HepG2 (cell line): ENCODE measurements around the gene POLR1G. TPM values are rescaled to one million over a fixed set of nuclear protein-coding genes. Genes with fewer than 3 reads are reported as not detected.

Source experiments
- CBX5 ChIP-seq: sonication (generic); formaldehyde crosslinking; IDR thresholded peaks from 2 replicates; pipeline ENCODE4 v1.4.0; 2020; ENCODE audit warnings: missing genetic modification reagents, borderline replicate concordance
- EED ChIP-seq: sonication (generic); formaldehyde crosslinking; IDR thresholded peaks from 2 replicates; pipeline ENCODE4 v1.5.0; 2020; ENCODE audit warnings: mild to moderate bottlenecking, missing genetic modification reagents
- FOSL1 ChIP-seq: sonication (generic); formaldehyde crosslinking; IDR thresholded peaks from 2 replicates; pipeline ENCODE4 v1.9.0; 2021; ENCODE audit warnings: missing genetic modification reagents, borderline replicate concordance
- FOXK1 ChIP-seq: sonication (generic); formaldehyde crosslinking; IDR thresholded peaks from 2 replicates; pipeline ENCODE4 v1.4.0; 2020; ENCODE audit warnings: low read depth, missing genetic modification reagents, borderline replicate concordance
- GLI4 ChIP-seq: sonication (generic); formaldehyde crosslinking; IDR thresholded peaks from 2 replicates; pipeline ENCODE4 v1.5.1; 2020; ENCODE audit warnings: missing genetic modification reagents, mild to moderate bottlenecking, moderate library complexity, borderline replicate concordance
- HMG20A ChIP-seq: IDR thresholded peaks from 2 replicates; pipeline ENCODE4 v1.6.1; 2016; ENCODE audit warnings: borderline replicate concordance
- HNRNPK ChIP-seq: fragments of 200-400 bp; formaldehyde crosslinking; IDR thresholded peaks from 2 replicates; pipeline ENCODE4 v1.6.1; 2018; ENCODE audit warnings: low read length, low read depth, moderate library complexity, mild to moderate bottlenecking; ENCODE audit not compliant: poor library complexity, severe bottlenecking
- HOMEZ ChIP-seq: IDR thresholded peaks from 2 replicates; pipeline ENCODE4 v1.6.1; 2016; ENCODE audit warnings: low read depth
- KLF6 ChIP-seq: IDR thresholded peaks from 2 replicates; pipeline ENCODE4 v1.8.0; 2016; ENCODE audit warnings: missing biosample characterization, missing genetic modification reagents
- MED1 ChIP-seq: sonication (generic); formaldehyde crosslinking; IDR thresholded peaks from 2 replicates; pipeline ENCODE4 v1.4.0; 2020; ENCODE audit warnings: missing genetic modification reagents
- MXD1 ChIP-seq: sonication (generic); formaldehyde crosslinking; IDR thresholded peaks from 2 replicates; pipeline ENCODE4 v1.4.0; 2020; ENCODE audit warnings: mild to moderate bottlenecking, missing genetic modification reagents
- MYC ChIP-seq: sonication (generic); formaldehyde crosslinking; IDR thresholded peaks from 2 replicates; pipeline ENCODE4 v1.9.0; 2021; ENCODE audit warnings: missing genetic modification reagents, borderline replicate concordance
- PITX1 ChIP-seq: sonication (generic); formaldehyde crosslinking; IDR thresholded peaks from 2 replicates; pipeline ENCODE4 v1.5.1; 2020; ENCODE audit warnings: mild to moderate bottlenecking, missing genetic modification reagents
- PRMT3 ChIP-seq: sonication (generic); formaldehyde crosslinking; IDR thresholded peaks from 2 replicates; pipeline ENCODE4 v1.8.1; 2022; ENCODE audit warnings: low read depth, mild to moderate bottlenecking, moderate library complexity, missing genetic modification reagents, borderline replicate concordance
- SOX13 ChIP-seq, 3 experiments: fragments of 450-650 bp in 1 of 3; sonication (generic) in 1 of 3; formaldehyde crosslinking in 1 of 3; IDR thresholded peaks in 2 of 3; conservative IDR thresholded peaks in 1 of 3; 2 replicates each; pipeline versions ENCODE4 v1.5.0 to v1.6.1; 2016 to 2020; ENCODE audit warnings: antibody characterized with exemption in 1 of 3, mild to moderate bottlenecking in 1 of 3, missing compliant biosample characterization in 1 of 3, missing genetic modification reagents in 1 of 3, moderate library complexity in 1 of 3
- SRSF1 ChIP-seq: fragments of 200-400 bp; formaldehyde crosslinking; optimal IDR thresholded peaks from 2 replicates; pipeline ENCODE3; 2017; ENCODE audit warnings: mild to moderate bottlenecking, low read depth, low read length, moderate library complexity
- TBX2 ChIP-seq: sonication (generic); formaldehyde crosslinking; IDR thresholded peaks from 2 replicates; pipeline ENCODE4 v1.5.0; 2020; ENCODE audit warnings: missing genetic modification reagents, mild to moderate bottlenecking, borderline replicate concordance
- ZC3H13 ChIP-seq: sonication (generic); formaldehyde crosslinking; IDR thresholded peaks from 2 replicates; pipeline ENCODE4 v1.8.1; 2023; ENCODE audit warnings: mild to moderate bottlenecking, missing genetic modification reagents, moderate library complexity
- ZNF235 ChIP-seq: sonication (generic); formaldehyde crosslinking; IDR thresholded peaks from 2 replicates; pipeline ENCODE4 v1.8.1; 2023; ENCODE audit warnings: mild to moderate bottlenecking, missing genetic modification reagents, borderline replicate concordance
- ZNF3 ChIP-seq: IDR thresholded peaks from 2 replicates; pipeline ENCODE4 v1.7.0; 2017; ENCODE audit warnings: inconsistent platforms
- ZNF430 ChIP-seq: sonication (generic); formaldehyde crosslinking; IDR thresholded peaks from 2 replicates; pipeline ENCODE4 v1.9.0; 2021; ENCODE audit warnings: mild to moderate bottlenecking, missing genetic modification reagents
- ZNF609 ChIP-seq: sonication (generic); formaldehyde crosslinking; IDR thresholded peaks from 2 replicates; pipeline ENCODE4 v1.4.0; 2020; ENCODE audit warnings: mild to moderate bottlenecking, missing genetic modification reagents, borderline replicate concordance
- polyA plus RNA-seq, 8 experiments: library from polyadenylated mRNA; depleted of rRNA in 3 of 8; stranded (reverse) in 7 of 8; unstranded in 1 of 8; fragments of >200 nt; fragmentation: Illumina TruSeq in 4 of 8; extraction: Trizol in 4 of 8; gene quantifications; 2 replicates each; pipeline versions ENCODE4 v1.2.1 to v1.2.3, GENCODE V29; 2011 to 2016; ENCODE audit warnings: low read depth in 4 of 8, missing spikeins in 1 of 8, mixed read lengths in 1 of 8; ENCODE audit not compliant: insufficient read depth in 1 of 8
- total RNA-seq, 5 experiments: library from RNA; depleted of rRNA; stranded (reverse); fragments of >200 nt; fragmentation: Illumina TruSeq; extraction: Trizol; gene quantifications; 2 replicates each; pipeline ENCODE4 v1.2.3, GENCODE V29; 2016; ENCODE audit warnings: low read depth in 1 of 5

The POLR1G gene
- total and polyA plus RNA-seq, 2 of the 13 experiments (the other 11 are each of a cell fraction or from before 2014, with no cell fraction given): 3.5 to 20.8 TPM

- TF ChIP-seq HNRNPK (peak; percentile 36), ZNF609 (peak; percentile 49; the same call in 1 of the 2 replicates), TBX2 (CRISPR knock-in tag) (peak; percentile 83; the same call in 1 of the 2 replicates), PITX1 (CRISPR knock-in tag) (peak; percentile 43; the same call in 1 of the 2 replicates), HMG20A (CRISPR knock-in tag) (peak; percentile 51; the same call in 1 of the 2 replicates), ZC3H13 (CRISPR knock-in tag) (no peak), MYC (CRISPR knock-in tag) (peak; percentile 94), ZNF235 (CRISPR knock-in tag) (0 out of 2 replicates have a peak, but pooled peaks have one; percentile 74), SRSF1 (no peak), KLF6 (CRISPR knock-in tag) (0 out of 2 replicates have a peak, but pooled peaks have one; percentile 55), GLI4 (CRISPR knock-in tag) (no peak), PRMT3 (CRISPR knock-in tag) (no peak), HOMEZ (CRISPR knock-in tag) (0 out of 2 replicates have a peak, but pooled peaks have one; percentile 19), CBX5 (peak; percentile 31; the same call in 1 of the 2 replicates), ZNF3 (CRISPR knock-in tag) (no peak), EED (CRISPR knock-in tag) (no peak; the same call in 1 of the 2 replicates), MXD1 (peak; percentile 78; the same call in 1 of the 2 replicates), FOXK1 (CRISPR knock-in tag) (peak; percentile 76), SOX13 (IDR thresholded peaks at IDR 0.05) (no peak), SOX13 (CRISPR knock-in tag; conservative IDR thresholded peaks at IDR 0.05 in 1 of 2, IDR thresholded peaks at IDR 0.05 in 1 of 2) (peak in 1 of 2 experiments; percentile 67; a peak in 2 of 4 replicates), FOSL1 (CRISPR knock-in tag) (peak; percentile 86), ZNF430 (CRISPR knock-in tag) (peak; percentile 18; the same call in 1 of the 2 replicates), MED1 (CRISPR knock-in tag) (peak; percentile 87)
Observed at GRCh38 chr19:45455707-45456499, 49.5 kb downstream of the POLR1G start (continued).
